HG03025 (cell line): ENCODE data around the gene PITPNC1.
"Not testable (repeated sequence)": the region's sequence is repeated elsewhere in the genome, so short reads cannot be mapped to it uniquely, and the experiment has no call there.

Experiments used
- ATAC-seq: cut with Tn5 transposase; IDR thresholded peaks from one replicate; pipeline ENCODE4 v1.9.1; 2021; ENCODE audit warnings: mild to moderate bottlenecking, moderate library complexity; ENCODE audit not compliant: unreplicated experiment, low FRiP score

Gene PITPNC1

GRCh38 chr17:67393809-67394397 is 16.8 kb downstream of the PITPNC1 start:
- ATAC-seq, result no peak

- ATAC-seq, result no peak
These were observed 22.6 kb downstream of the PITPNC1 start for GRCh38 chr17:67399676-67400075.

- ATAC-seq, result no peak
These were observed 23.1 kb downstream of the PITPNC1 start for GRCh38 chr17:67400193-67400592.

- no peak for ATAC-seq
These were observed 24.0 kb downstream of the PITPNC1 start for GRCh38 chr17:67401106-67401505.

DNA sequence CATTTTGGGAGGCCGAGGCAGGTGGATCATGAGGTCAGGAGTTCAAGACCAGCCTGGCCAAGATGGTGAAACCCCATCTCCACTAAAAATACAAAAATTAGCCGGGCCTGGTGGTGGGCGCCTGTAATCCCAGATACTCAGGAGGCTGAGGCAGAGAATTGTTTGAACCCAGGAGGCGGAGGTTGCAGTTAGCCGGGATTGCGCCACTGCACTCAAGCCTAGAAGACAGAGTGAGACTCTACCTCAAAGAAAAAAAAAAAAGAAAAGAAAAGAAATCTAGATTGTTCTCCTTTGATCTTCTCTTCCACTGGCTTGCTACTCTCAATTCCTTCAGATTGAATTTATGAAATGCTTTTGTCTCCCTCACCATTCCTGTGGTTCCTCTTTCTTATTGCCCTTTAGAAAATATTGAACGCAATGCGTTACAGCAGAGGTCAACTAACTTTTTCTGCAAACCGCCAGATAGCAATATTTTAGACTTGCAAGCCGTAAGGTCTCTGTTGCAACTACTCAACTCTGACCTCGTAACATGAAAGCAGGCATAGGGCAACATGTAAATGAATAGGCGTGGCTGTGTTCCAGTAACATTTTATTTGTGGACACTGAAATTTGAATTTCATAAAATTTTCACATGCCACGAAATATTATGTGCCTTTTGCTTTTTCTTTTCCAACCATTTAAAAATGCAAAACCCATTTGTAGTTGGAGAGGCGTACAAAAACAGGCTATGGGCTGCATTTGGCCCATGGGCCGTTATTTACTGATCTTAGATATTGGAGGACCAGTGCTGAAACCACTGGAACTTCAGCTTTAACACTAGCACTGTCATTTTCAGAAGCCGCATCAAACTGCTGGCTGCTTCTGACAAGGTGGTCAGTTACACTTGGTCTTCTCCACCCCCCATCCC is 24.8 kb downstream of the PITPNC1 start:
- no peak for ATAC-seq

DNA sequence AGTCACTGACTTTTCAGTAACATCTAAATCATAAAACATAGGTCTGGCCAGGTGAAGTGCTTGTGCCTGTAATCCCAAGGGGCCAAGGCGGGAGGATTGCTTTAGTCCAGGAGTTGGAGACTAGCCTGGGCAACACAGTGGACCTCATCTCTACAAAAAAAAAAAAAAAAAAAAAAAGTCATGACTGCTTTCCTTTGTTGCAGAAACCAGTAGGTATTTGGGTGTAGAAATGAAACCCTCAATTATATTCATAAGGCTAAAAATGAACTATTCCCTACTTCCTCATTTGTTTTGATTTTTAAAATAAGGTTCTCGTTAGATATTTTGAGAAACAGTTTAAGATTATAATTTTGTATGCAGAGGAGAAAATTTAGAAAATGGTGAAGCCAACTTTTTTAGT is 26.0 kb downstream of the PITPNC1 start:
- ATAC-seq, result no peak

DNA sequence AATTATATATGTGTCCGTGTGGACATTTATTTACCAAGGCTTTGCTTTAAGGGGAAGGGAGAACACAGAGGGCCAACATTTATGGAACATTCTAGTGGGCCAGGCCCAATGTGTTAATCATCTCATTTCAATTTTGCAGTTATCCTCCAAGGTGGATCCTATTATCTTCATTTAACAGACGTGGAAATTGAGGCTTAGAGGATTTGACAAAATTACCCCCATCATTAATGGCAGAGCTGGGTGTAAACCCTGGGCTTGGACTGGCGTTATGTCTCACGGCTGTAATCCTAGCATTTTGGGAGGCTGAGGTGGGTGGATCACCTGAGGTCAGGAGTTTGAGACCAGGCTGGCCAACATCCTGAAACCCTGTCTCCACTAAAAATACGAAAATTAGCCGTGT is 26.4 kb downstream of the PITPNC1 start:
- ATAC-seq, result no peak

GRCh38 chr17:67408455-67408830 is 31.4 kb downstream of the PITPNC1 start:
- not testable (repeated sequence) for ATAC-seq

DNA sequence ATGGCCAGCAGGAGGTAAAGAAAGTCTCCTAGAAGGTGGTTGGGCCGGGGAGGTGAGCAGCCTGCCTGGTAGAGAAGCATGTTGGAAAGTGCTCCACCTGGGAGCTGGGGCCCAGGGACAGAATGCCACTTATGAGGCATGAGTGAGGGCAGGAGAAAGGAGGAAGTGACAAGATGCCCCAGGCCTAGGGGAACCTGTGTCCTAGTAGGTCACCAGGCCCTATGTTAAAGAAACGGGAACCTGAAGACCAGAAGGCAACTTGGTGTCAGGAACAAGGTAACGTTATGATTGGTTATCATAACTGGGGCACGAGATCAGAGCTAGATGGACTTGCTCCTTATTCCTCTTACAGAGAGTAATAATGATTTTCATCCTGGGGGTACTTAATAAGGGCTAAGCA is 34.3 kb downstream of the PITPNC1 start:
- ATAC-seq, result no peak

DNA sequence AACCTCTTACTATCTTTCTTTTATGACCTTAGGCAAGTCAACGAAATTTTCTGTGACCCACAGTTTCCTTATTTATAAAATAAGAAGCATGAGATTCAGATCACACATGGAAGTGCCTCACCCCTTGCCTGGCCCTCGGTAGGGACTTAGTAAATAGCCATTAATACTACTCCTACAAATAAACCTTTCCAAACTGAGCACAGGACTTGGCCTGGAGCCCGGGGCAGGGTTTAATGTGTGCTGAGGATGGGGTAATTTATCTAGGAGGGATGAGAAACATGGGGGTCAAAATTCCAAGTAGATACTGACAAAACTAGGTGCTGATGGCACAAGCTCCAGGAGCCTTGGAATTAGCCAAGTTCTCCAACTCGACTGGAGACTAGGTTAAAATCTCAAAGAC is 35.0 kb downstream of the PITPNC1 start:
- ATAC-seq, result no peak

GRCh38 chr17:67412941-67413340 is 35.9 kb downstream of the PITPNC1 start:
- no peak for ATAC-seq

DNA sequence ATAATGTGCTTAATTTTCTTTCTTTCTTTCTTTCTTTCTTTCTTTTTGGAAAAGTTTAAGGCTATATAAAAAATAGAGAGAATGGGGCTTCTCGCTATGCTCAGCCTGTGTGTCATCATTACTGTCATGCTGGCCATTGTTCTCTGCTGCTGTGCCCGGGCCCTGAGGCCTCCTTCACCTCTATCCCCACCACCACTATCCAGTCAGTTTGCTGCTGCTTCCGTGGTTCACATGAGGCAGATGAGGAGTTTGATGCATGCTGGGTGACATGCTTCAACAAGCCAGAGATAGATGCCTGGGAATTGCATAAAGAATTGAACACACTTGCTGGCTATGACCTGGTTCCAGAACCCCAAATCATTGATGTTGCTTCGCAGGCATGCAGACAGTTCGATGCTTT is 36.3 kb downstream of the PITPNC1 start:
- ATAC-seq, result no peak

GRCh38 chr17:67414130-67414529 is 37.0 kb downstream of the PITPNC1 start:
- ATAC-seq, result no peak

DNA sequence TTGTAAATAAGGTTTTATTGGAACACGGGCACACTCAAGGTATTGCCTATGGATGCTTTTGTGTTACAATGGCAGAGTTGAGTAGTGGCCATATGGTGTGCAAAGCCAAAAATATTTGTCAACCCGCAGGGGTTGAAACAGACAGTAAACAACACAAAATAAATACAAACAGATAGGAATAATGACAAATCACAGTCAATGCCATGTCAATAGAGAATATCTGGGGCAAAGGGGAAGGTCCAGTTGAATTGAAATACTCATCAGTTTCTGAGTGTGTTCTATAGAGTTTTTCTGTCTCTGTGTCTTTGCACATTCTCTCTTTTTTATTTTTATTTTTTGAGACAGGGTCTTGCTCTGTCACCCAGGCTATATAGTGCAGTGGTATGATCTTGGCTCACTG is 37.5 kb downstream of the PITPNC1 start:
- ATAC-seq, result no peak

- ATAC-seq, result no peak
These were observed 38.2 kb downstream of the PITPNC1 start for GRCh38 chr17:67415291-67415690.

GRCh38 chr17:67417507-67417906 is 40.4 kb downstream of the PITPNC1 start:
- ATAC-seq, result no peak

DNA sequence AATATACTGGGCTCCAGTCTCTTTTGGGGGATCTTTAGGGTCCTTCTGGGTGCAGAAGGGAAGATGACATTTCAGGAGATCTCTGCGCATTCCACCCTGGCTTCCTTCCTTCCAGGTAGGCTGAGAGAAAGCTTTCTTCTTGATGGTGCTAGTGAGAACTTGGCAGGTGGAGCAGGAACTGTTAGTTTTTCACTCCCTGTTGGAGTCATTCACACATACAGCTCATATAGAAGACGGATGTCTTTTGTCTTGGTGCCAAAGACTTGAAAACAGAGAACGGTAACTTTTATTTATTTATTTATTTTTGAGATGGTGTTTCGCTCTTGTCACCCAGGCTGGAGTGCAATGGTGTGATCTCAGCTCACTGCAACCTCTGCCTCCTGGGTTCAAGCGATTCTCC is 43.9 kb downstream of the PITPNC1 start:
- no peak for ATAC-seq

DNA sequence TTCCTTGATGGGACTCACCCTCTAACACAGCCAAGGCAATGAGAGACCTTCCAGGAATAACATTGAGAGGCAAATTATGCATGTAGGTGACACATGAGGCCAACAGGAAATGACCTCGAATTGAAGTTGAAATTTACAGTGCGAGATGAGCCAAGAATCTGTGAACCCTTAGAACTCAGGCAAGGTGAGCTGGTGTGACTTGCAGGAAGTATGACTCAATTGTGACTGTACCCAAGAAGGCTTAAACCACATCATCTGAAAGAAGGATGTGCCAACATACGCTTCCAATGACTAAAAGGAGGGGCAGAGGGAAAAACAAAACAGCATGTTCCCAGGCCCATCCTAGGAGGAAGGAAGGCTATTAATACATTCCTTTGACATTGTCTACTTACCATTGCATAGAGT is 44.8 kb downstream of the PITPNC1 start:
- no peak for ATAC-seq

DNA sequence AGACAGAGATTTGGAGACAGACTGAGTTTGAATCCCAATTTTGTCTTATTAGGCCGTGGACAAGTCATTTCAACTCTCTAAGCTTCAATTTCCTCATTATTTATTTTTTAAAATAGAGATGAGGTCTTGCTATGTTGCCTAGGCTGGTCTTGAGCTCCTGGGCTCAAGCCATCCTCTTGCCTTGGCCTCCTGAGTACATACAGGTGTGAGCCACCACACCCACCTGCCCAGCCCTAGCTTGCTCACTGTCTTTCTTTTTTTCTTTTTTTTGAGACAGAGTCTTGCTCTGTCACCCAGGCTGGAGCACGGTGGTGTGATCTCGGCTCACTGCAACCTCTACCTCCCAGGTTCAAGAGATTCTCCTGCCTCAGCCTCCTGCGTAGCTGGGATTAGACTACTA is 45.2 kb downstream of the PITPNC1 start:
- ATAC-seq, result not testable (repeated sequence)

DNA sequence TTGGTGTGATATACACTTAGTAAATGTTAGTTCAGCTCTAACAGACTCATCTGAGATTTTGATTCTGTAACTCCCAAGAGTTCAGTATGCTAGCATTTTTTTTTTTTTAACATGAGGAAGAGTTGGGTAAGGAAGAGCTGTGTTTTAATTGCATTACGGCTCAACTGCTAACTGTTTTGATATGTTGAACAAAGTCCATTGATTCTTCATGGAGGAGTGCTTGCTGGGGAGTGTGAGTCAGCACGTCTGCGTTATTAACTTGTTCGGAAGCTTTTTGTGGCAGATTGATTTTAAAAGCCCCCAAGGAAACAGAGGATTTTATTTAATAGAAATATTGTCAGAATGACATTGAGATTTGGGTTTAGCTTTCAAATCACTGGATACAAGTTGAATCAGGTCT is 45.8 kb downstream of the PITPNC1 start:
- no peak for ATAC-seq

DNA sequence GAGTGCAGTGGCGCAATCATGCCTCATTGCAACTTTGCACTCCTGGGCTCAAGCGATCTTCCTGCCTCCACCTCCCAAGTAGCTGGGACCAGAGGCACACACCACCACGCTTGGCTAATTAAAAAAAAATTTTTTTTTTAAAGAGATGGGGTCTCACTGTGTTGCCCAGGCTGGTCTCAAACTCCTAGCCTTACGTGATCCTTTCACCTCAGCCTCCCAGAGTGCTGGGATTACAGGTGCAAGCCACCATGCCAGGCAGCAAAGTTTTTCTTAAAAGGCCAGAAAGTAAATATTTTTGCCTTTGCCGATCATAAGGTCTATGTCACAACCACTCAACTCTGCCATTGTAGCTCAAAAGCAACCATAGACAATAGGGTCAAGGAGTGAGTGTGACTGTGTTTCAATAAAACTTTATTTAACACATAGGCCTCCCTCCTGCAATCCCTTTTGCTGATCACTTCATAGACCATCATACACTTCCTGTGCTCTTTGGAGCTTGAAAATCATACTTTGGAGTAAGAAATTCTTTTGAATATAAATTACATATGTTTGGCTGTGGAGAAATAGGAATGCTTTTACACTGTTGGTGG is 48.6 kb downstream of the PITPNC1 start:
- no peak for ATAC-seq

DNA sequence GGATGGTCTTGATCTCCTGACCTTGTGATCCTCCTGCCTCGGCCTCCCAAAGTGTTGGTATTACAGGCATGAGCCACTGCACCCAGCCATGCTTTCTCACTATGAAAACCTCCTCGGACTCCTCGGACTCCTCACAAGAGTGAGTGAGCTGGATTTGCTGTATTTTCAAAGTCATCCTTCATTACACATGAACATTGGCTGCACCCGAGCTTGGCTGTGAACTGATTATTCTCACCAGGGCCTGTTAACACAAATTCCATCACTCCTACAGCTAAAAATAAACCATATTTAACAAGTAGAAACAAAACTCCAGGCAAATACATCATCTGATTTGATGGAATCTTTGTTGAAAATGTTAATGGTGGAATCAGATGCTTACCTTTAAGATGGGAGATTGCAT is 50.3 kb downstream of the PITPNC1 start:
- ATAC-seq, result no peak
